AG04450 (cell line): ENCODE data around the gene CLDN15. TPM values are rescaled to one million over a fixed set of nuclear protein-coding genes. Genes with fewer than 3 reads are reported as not detected.
A peak's percentile ranks its signal among the peaks of the same experiment; 100 is the strongest.

Source experiments
- CTCF ChIA-PET: fragments of 300-600, 350-600 bp; formaldehyde crosslinking; extraction: SDS; loops from one replicate; lab custom pipeline; 2022; ENCODE audit warnings: antibody characterized with exemption, inconsistent platforms; lab: Charles Lee
- POLR2A ChIA-PET: fragments of 350-600 bp; formaldehyde crosslinking; extraction: SDS; loops from one replicate; lab custom pipeline; 2021; ENCODE audit warnings: antibody characterized with exemption, inconsistent platforms; lab: Yijun Ruan, JAX
- DNase-seq: peaks from one replicate; pipeline ENCODE4 v3.0.0-alpha.2; 2011; ENCODE audit warnings: low read depth, low spot score
- H3K27ac ChIP-seq: one replicate; pipeline ENCODE4 v1.5.1; 2012; ENCODE audit warnings: low read depth, low read length, control low read depth
- H3K27me3 ChIP-seq: one replicate; pipeline ENCODE4 v1.6.0; 2012; ENCODE audit warnings: low read length; ENCODE audit not compliant: control insufficient read depth, insufficient read depth
- H3K4me3 ChIP-seq: 2 replicates; pipeline ENCODE4 v1.5.1; 2011; ENCODE audit warnings: mild to moderate bottlenecking, low read depth, low read length, control low read depth
- H3K9me3 ChIP-seq: 2 replicates; pipeline ENCODE4 v1.5.1; 2012; ENCODE audit warnings: low read length; ENCODE audit not compliant: control insufficient read depth, insufficient read depth
- polyA plus RNA-seq: library from polyadenylated mRNA; depleted of rRNA; stranded (reverse); fragments of >200 nt; gene quantifications from 2 replicates; pipeline ENCODE4 v1.2.3, GENCODE V29; 2011
- TF ChIP-seq, protein P1 (sequence below): IDR thresholded peaks from 2 replicates; pipeline ENCODE4 v1.5.1; 2011; ENCODE audit warnings: low read depth, low read length, control low read depth, inconsistent platforms

CLDN15 gene
- polyA plus RNA-seq, 1 experiment: 3.3 TPM

GRCh38 chr7:101236292-101236835 is 1.2 kb downstream of the CLDN15 start:
- DNase-seq: no peak
- no peaks in the 10 kb centered on the region for H3K9me3 ChIP-seq
- CTCF ChIA-PET: interaction anchor here (1.0 to 1.1 kb wide), 2 partner anchors 47 to 92 kb away, joined by 3 read pairs; no protein-coding TSS in a partner anchor
- H3K27ac ChIP-seq: no peak overlapping the region
- POLR2A ChIA-PET: no interaction called here
- no peaks in the 10 kb centered on the region for H3K27me3 ChIP-seq
- no peak overlapping the region for H3K4me3 ChIP-seq
- TF ChIP-seq, protein P1, sequence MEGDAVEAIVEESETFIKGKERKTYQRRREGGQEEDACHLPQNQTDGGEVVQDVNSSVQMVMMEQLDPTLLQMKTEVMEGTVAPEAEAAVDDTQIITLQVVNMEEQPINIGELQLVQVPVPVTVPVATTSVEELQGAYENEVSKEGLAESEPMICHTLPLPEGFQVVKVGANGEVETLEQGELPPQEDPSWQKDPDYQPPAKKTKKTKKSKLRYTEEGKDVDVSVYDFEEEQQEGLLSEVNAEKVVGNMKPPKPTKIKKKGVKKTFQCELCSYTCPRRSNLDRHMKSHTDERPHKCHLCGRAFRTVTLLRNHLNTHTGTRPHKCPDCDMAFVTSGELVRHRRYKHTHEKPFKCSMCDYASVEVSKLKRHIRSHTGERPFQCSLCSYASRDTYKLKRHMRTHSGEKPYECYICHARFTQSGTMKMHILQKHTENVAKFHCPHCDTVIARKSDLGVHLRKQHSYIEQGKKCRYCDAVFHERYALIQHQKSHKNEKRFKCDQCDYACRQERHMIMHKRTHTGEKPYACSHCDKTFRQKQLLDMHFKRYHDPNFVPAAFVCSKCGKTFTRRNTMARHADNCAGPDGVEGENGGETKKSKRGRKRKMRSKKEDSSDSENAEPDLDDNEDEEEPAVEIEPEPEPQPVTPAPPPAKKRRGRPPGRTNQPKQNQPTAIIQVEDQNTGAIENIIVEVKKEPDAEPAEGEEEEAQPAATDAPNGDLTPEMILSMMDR: no peak

GRCh38 chr7:101235522-101235921 is 2.1 kb downstream of the CLDN15 start:
- DNase-seq: no peak
- Histone ChIP-seq H3K9me3 (no peaks in the 10 kb centered on the region), H3K27me3 (no peaks in the 10 kb centered on the region), H3K27ac (no peak overlapping the region), H3K4me3 (no peak overlapping the region)
- ChIA-PET CTCF (interaction anchor here (1.0 to 1.1 kb wide), 4 partner anchors 8 to 48 kb away, joined by 3 to 5 read pairs (median 3); partner anchors contain the start of gene ZNHIT1), POLR2A (no interaction called here)
- TF ChIP-seq, protein P1: no peak

- H3K27ac ChIP-seq: no peak overlapping the region
- ChIA-PET CTCF (interaction anchor here (0.7 to 1.1 kb wide), 5 partner anchors 8 to 48 kb away, joined by 3 to 5 read pairs (median 3); partner anchors contain the start of gene ZNHIT1), POLR2A (interaction anchor here (0.6 kb wide), 2 partner anchors 9 to 76 kb away, joined by 3 to 5 read pairs; no protein-coding TSS in a partner anchor)
- H3K9me3 ChIP-seq: no peaks in the 10 kb centered on the region
- H3K27me3 ChIP-seq: no peaks in the 10 kb centered on the region
- TF ChIP-seq, protein P1: peak; percentile 35; the same call in 1 of the 2 replicates
- H3K4me3 ChIP-seq: no peak overlapping the region
- no peak for DNase-seq
These were observed 2.6 kb downstream of the CLDN15 start for GRCh38 chr7:101235050-101235449.

GRCh38 chr7:101234636-101235035 is 3.0 kb downstream of the CLDN15 start:
- DNase-seq: no peak
- Histone ChIP-seq H3K4me3 (no peak overlapping the region), H3K27me3 (no peaks in the 10 kb centered on the region), H3K27ac (no peak overlapping the region), H3K9me3 (no peaks in the 10 kb centered on the region)
- ChIA-PET CTCF (interaction anchor here (0.7 to 1.1 kb wide), 3 partner anchors 9 to 48 kb away, joined by 3 to 5 read pairs (median 3); partner anchors contain the start of gene ZNHIT1), POLR2A (interaction anchor here (0.6 kb wide), 2 partner anchors 8 to 76 kb away, joined by 3 to 5 read pairs; no protein-coding TSS in a partner anchor)
- TF ChIP-seq, protein P1: no peak
